Endothelial cell (in vitro differentiated cells): ENCODE measurements around the gene MAP3K7CL. TPM values are rescaled to one million over a fixed set of nuclear protein-coding genes. Genes with fewer than 3 reads are reported as not detected.

Experiments
- DNase-seq: peaks from one replicate; pipeline ENCODE4 v3.0.0; 2021; ENCODE audit warnings: low spot score
- H3K27ac Mint-ChIP-seq: one replicate; pipeline ENCODE4 v1.8.0; 2021; ENCODE audit warnings: mixed read lengths, inconsistent platforms; ENCODE audit not compliant: unreplicated experiment
- H3K27me3 Mint-ChIP-seq: one replicate; pipeline ENCODE4 v1.8.0; 2021; ENCODE audit warnings: mild to moderate bottlenecking, moderate library complexity, mixed read lengths, inconsistent platforms; ENCODE audit not compliant: unreplicated experiment
- H3K36me3 Mint-ChIP-seq: one replicate; pipeline ENCODE4 v1.8.0; 2021; ENCODE audit warnings: mild to moderate bottlenecking, low read depth, mixed read lengths, inconsistent platforms; ENCODE audit not compliant: unreplicated experiment
- H3K4me1 Mint-ChIP-seq: one replicate; pipeline ENCODE4 v1.8.0; 2021; ENCODE audit warnings: mild to moderate bottlenecking, mixed read lengths, inconsistent platforms; ENCODE audit not compliant: unreplicated experiment
- H3K4me3 Mint-ChIP-seq: one replicate; pipeline ENCODE4 v1.8.0; 2021; ENCODE audit warnings: mild to moderate bottlenecking, mixed read lengths, inconsistent platforms; ENCODE audit not compliant: unreplicated experiment
- H3K9me3 Mint-ChIP-seq: one replicate; pipeline ENCODE4 v1.8.0; 2021; ENCODE audit warnings: mixed read lengths, inconsistent platforms; ENCODE audit not compliant: unreplicated experiment
- total RNA-seq: library from RNA; stranded (reverse); fragmentation: NEBNext Ultra II Directional; extraction: Animal tissue kit (Norgen Biotek cat#: 25700); gene quantifications from one replicate; pipeline ENCODE4 v1.2.1, GENCODE V29; 2021; ENCODE audit not compliant: unreplicated experiment
- TF ChIP-seq, protein P1 (sequence below): fragments of 200-600 bp; sonication (generic); IDR thresholded peaks from one replicate; pipeline ENCODE4 v1.5.0; 2021; ENCODE audit warnings: antibody characterized with exemption; ENCODE audit not compliant: unreplicated experiment

Gene MAP3K7CL
- total RNA-seq, 1 donor from 2014 or later = 1.0 TPM

DNA sequence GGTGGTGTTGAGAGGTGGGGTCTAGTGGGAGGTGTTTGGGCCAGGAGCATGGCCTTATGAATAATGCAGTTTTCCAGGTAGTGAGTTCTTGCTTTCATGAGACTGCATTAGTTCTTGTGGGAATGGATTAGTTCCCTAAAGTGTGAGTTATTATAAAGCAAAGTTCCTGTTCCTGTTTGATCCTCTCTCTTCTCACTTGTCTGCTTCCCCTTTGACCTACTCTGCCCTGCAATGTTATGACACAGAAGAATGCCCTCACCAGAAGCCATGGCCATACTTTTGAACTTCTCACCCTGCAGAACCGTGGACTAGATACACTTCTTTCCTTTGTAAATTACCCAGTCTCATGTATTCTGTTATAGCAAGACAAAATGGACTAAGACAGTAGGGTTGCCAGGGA is 53.6 kb downstream of the MAP3K7CL start:
- no peak for DNase-seq
- TF ChIP-seq, protein P1, sequence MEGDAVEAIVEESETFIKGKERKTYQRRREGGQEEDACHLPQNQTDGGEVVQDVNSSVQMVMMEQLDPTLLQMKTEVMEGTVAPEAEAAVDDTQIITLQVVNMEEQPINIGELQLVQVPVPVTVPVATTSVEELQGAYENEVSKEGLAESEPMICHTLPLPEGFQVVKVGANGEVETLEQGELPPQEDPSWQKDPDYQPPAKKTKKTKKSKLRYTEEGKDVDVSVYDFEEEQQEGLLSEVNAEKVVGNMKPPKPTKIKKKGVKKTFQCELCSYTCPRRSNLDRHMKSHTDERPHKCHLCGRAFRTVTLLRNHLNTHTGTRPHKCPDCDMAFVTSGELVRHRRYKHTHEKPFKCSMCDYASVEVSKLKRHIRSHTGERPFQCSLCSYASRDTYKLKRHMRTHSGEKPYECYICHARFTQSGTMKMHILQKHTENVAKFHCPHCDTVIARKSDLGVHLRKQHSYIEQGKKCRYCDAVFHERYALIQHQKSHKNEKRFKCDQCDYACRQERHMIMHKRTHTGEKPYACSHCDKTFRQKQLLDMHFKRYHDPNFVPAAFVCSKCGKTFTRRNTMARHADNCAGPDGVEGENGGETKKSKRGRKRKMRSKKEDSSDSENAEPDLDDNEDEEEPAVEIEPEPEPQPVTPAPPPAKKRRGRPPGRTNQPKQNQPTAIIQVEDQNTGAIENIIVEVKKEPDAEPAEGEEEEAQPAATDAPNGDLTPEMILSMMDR = no peak
- Mint-ChIP-seq H3K4me1 (no peaks in the 10 kb centered on the region), H3K27ac (no peak overlapping the region), H3K27me3 (no peaks in the 10 kb centered on the region), H3K4me3 (no peak overlapping the region), H3K9me3 (no peaks in the 10 kb centered on the region), H3K36me3 (no peaks in the 10 kb centered on the region)

- peaks cover 1% of the 10 kb centered on the region for H3K27me3 Mint-ChIP-seq
- H3K36me3 Mint-ChIP-seq = no peaks in the 10 kb centered on the region
- no peaks in the 10 kb centered on the region for H3K9me3 Mint-ChIP-seq
- no peak overlapping the region for H3K4me3 Mint-ChIP-seq
- TF ChIP-seq, protein P1 = no peak
- H3K4me1 Mint-ChIP-seq = no peaks in the 10 kb centered on the region
- DNase-seq = no peak
- H3K27ac Mint-ChIP-seq = no peak overlapping the region
Measured at GRCh38 chr21:29185172-29185571, 54.7 kb downstream of the MAP3K7CL start.

GRCh38 chr21:29185633-29186032 is 55.2 kb downstream of the MAP3K7CL start:
- H3K27me3 Mint-ChIP-seq = peaks cover 1% of the 10 kb centered on the region
- H3K4me3 Mint-ChIP-seq = no peak overlapping the region
- H3K27ac Mint-ChIP-seq = no peak overlapping the region
- no peak for DNase-seq
- no peaks in the 10 kb centered on the region for H3K36me3 Mint-ChIP-seq
- no peaks in the 10 kb centered on the region for H3K9me3 Mint-ChIP-seq
- TF ChIP-seq, protein P1 = no peak
- no peaks in the 10 kb centered on the region for H3K4me1 Mint-ChIP-seq

DNA sequence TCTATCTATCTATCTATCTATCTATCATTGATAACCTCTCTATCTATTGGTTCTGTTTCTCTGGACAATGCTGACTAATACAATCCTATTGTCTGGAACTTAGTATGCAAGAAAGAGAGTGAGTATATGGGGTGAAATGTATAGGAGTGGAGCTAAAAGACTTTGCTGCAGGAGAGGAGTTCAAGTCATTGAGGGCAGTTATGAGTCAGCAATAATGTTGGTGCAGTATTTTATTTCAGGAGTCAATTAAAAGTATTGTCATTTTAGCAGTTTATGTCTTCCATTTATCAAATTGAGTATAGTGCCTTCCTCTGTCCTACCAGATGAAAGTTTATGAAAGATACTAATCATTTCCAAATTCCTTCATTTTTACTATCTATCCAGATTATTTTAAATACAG is 55.8 kb downstream of the MAP3K7CL start:
- no peaks in the 10 kb centered on the region for H3K36me3 Mint-ChIP-seq
- no peaks in the 10 kb centered on the region for H3K4me1 Mint-ChIP-seq
- no peak overlapping the region for H3K4me3 Mint-ChIP-seq
- TF ChIP-seq, protein P1 = no peak
- no peak for DNase-seq
- no peak overlapping the region for H3K27ac Mint-ChIP-seq
- H3K27me3 Mint-ChIP-seq = peaks cover 1% of the 10 kb centered on the region
- no peaks in the 10 kb centered on the region for H3K9me3 Mint-ChIP-seq

GRCh38 chr21:29187944-29188343 is 57.5 kb downstream of the MAP3K7CL start:
- Mint-ChIP-seq H3K36me3 (no peaks in the 10 kb centered on the region), H3K4me3 (no peak overlapping the region), H3K27ac (no peak overlapping the region), H3K27me3 (peaks cover 1% of the 10 kb centered on the region), H3K4me1 (no peaks in the 10 kb centered on the region), H3K9me3 (no peaks in the 10 kb centered on the region)
- TF ChIP-seq, protein P1 = no peak
- no peak for DNase-seq
